Right lobe of liver (tissue), 6 donors: ENCODE results near the gene SUCO. TPM values are rescaled to one million over a fixed set of nuclear protein-coding genes. Genes with fewer than 3 reads are reported as not detected.

Experiments
- ATAC-seq, 4 donors: fragments of 200-7000 bp; cut with Tn5 transposase; one replicate each; pipeline ENCODE4 v1.9.1; 2020; ENCODE audit warnings: mild to moderate bottlenecking in 4 of 4, moderate library complexity in 4 of 4
- DNase-seq, 3 donors: peaks; one replicate each; pipeline ENCODE4 v3.0.0-alpha.2; 2020
- H3K27ac ChIP-seq, 3 donors: fragments of 200-600 bp; one replicate each; pipeline ENCODE4 v1.8.0; 2022
- H3K27me3 ChIP-seq, 2 donors: fragments of 200-600 bp; one replicate each; pipeline ENCODE4 v1.8.0; 2022
- H3K36me3 ChIP-seq, 4 donors: fragments of 200-600 bp; sonication (generic) in 1 of 4; one replicate each; pipeline versions ENCODE4 v1.5.1 to v1.8.0; 2017 to 2022; ENCODE audit warnings: control low read depth in 1 of 4
- H3K4me1 ChIP-seq, 4 donors: fragments of 200-600 bp; sonication (generic) in 1 of 4; one replicate each; pipeline versions ENCODE4 v1.5.1 to v1.8.0; 2017 to 2022; ENCODE audit warnings: control low read depth in 1 of 4
- H3K4me3 ChIP-seq, 3 donors: fragments of 200-600 bp; one replicate each; pipeline ENCODE4 v1.8.0; 2022
- H3K9me3 ChIP-seq, 4 donors: fragments of 200-600 bp; sonication (generic) in 1 of 4; one replicate each; pipeline versions ENCODE4 v1.5.1 to v1.8.0; 2017 to 2022; ENCODE audit warnings: control low read depth in 1 of 4
- POLR2A ChIP-seq: fragments of 450-650 bp; IDR thresholded peaks from one replicate; pipeline ENCODE4 v1.6.1; 2017; ENCODE audit warnings: antibody characterized with exemption, mild to moderate bottlenecking
- WGBS: methylation state at CpG from one replicate; pipeline ENCODE4 v1.1.6; 2018; ENCODE audit warnings: low coverage, low lambda C conversion rate; ENCODE audit not compliant: insufficient coverage; ENCODE audit errors: missing lambda C conversion rate; 5-methylcytosine and 5-hydroxymethylcytosine counted together
- intact Hi-C, 2 donors: fragments of 100-400 bp; cut with DNase I; formaldehyde crosslinking; loops; one replicate each; pipeline versions ENCODE4 v1.11.2 to v1.14.1; 2022
- total RNA-seq, 6 experiments: library from RNA; depleted of rRNA in 2 of 6; stranded (reverse); fragments of >200 nt in 2 of 6; fragmentation: NEBNext Ultra II Directional in 3 of 6; extraction: Animal tissue kit (Norgen Biotek cat#: 25700) in 3 of 6; gene quantifications; one replicate each; pipeline versions ENCODE4 v1.1.0 to v1.2.4, GENCODE V29; 2016 to 2023
- TF ChIP-seq, protein P1 (sequence below), 4 donors: fragments of 200-600 bp in 3 of 4; fragments of 450-650 bp in 1 of 4; IDR thresholded peaks; one replicate each; pipeline versions ENCODE4 v1.5.1 to v1.8.0; 2016 to 2022; ENCODE audit warnings: antibody characterized with exemption in 4 of 4, mild to moderate bottlenecking in 2 of 4
- donor health status: DM: no; HTN: yes; CAD: no.
- donor health status: DM: no; HTN: no; CAD: no.
- donor health status: DM: no; HTN: no; CAD: no.
- donor health status: DM: no; HTN: yes; CAD: no.
- donor health status: DM: no; HTN: yes; CAD: no.

Gene SUCO
- total RNA-seq, 6 experiments from 2014 or later: 6.6 to 17.9 (median 11.2) TPM

DNA sequence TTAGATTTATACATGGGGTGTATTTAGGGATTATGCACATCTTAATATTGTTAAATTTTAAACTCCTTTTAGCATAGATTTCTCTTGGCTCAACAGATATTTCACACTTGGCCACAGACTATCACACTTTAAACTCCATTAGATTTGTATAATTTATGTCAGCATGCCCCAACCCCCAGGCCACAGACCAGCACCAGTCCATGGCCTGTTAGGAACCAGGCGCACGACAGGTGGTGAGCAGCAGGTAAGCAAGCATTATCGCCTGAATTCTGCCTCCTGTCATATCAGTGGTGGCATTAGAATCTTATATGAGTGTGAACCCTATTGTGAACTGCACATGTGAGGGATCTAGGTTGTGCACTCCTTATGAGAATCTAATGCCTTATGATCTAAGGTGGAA is 34.8 kb downstream of the SUCO start:
- Histone ChIP-seq H3K9me3 (no peaks in the 10 kb centered on the region), H3K27me3 (no peaks in the 10 kb centered on the region), H3K27ac (no peak overlapping the region), H3K4me1 (no peaks in the 10 kb centered on the region), H3K4me3 (no peak overlapping the region), H3K36me3 (peaks cover 0 to 12% (median 4%) of the 10 kb centered on the region in 4 donors)
- WGBS: 100% methylated on average over 2 of the region's 3 CpGs
- DNase-seq (no peak), ATAC-seq (no peak)
- intact Hi-C loops: no loop called here
- TF ChIP-seq, protein P1, sequence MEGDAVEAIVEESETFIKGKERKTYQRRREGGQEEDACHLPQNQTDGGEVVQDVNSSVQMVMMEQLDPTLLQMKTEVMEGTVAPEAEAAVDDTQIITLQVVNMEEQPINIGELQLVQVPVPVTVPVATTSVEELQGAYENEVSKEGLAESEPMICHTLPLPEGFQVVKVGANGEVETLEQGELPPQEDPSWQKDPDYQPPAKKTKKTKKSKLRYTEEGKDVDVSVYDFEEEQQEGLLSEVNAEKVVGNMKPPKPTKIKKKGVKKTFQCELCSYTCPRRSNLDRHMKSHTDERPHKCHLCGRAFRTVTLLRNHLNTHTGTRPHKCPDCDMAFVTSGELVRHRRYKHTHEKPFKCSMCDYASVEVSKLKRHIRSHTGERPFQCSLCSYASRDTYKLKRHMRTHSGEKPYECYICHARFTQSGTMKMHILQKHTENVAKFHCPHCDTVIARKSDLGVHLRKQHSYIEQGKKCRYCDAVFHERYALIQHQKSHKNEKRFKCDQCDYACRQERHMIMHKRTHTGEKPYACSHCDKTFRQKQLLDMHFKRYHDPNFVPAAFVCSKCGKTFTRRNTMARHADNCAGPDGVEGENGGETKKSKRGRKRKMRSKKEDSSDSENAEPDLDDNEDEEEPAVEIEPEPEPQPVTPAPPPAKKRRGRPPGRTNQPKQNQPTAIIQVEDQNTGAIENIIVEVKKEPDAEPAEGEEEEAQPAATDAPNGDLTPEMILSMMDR (IDR thresholded peaks at IDR 0.05): no peak
- TF ChIP-seq POLR2A: no peak

DNA sequence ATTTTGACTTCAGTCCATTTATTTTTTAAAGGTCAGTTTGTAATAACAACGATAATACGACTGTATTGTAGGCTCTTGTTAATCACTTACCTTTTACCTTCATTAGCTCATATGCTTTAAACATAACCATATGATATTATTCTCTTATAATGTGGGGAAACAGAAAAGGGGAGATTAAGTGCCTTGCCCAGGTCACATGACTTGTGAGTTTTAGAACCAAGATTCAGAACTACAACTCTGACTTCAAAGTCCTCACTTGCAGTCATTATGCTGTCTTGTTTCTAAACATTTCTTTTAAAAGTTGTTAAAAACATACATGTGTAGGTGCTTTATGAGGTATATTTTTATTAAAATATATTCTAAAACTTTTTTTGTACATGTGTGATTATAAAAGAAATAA is 41.1 kb downstream of the SUCO start:
- intact Hi-C loops: no loop called here
- WGBS: 98% methylated on average over 2 of the region's 2 CpGs
- no peak for DNase-seq
- Histone ChIP-seq H3K36me3 (peaks cover 0 to 13% (median 11%) of the 10 kb centered on the region in 4 donors), H3K27ac (no peak overlapping the region), H3K27me3 (no peaks in the 10 kb centered on the region), H3K4me1 (no peaks in the 10 kb centered on the region), H3K4me3 (no peak overlapping the region), H3K9me3 (no peaks in the 10 kb centered on the region)
- no peak for ATAC-seq
- TF ChIP-seq, protein P1 (IDR thresholded peaks at IDR 0.05): no peak
- no peak for TF ChIP-seq POLR2A

- TF ChIP-seq, protein P1 (IDR thresholded peaks at IDR 0.05): no peak
- no peak for TF ChIP-seq POLR2A
- ATAC-seq: no peak
- H3K36me3 ChIP-seq: peaks cover 0 to 13% (median 7%) of the 10 kb centered on the region in 4 donors
Observed at GRCh38 chr1:172578586-172578985, 45.6 kb downstream of the SUCO start.

GRCh38 chr1:172581273-172581672 is 48.3 kb downstream of the SUCO start:
- H3K27ac ChIP-seq: no peak overlapping the region
- H3K27me3 ChIP-seq: no peaks in the 10 kb centered on the region
- H3K4me3 ChIP-seq: no peak overlapping the region
- DNase-seq: no peak
- peaks cover 0 to 13% (median 7%) of the 10 kb centered on the region in 4 donors for H3K36me3 ChIP-seq
- TF ChIP-seq, protein P1 (IDR thresholded peaks at IDR 0.05): no peak
- no peak for TF ChIP-seq POLR2A
- H3K9me3 ChIP-seq: no peaks in the 10 kb centered on the region
- intact Hi-C loops: no loop called here
- H3K4me1 ChIP-seq: no peaks in the 10 kb centered on the region
- no peak for ATAC-seq

More at GRCh38 chr1:172578586-172578985, 45.6 kb downstream of the SUCO start:
- H3K27ac ChIP-seq: no peak overlapping the region
- intact Hi-C loops: no loop called here
- no peaks in the 10 kb centered on the region for H3K4me1 ChIP-seq
- H3K9me3 ChIP-seq: no peaks in the 10 kb centered on the region
- no peak for DNase-seq
- 92% methylated on average over 1 of the region's 1 CpG for WGBS
- H3K4me3 ChIP-seq: no peak overlapping the region
- H3K27me3 ChIP-seq: no peaks in the 10 kb centered on the region

DNA sequence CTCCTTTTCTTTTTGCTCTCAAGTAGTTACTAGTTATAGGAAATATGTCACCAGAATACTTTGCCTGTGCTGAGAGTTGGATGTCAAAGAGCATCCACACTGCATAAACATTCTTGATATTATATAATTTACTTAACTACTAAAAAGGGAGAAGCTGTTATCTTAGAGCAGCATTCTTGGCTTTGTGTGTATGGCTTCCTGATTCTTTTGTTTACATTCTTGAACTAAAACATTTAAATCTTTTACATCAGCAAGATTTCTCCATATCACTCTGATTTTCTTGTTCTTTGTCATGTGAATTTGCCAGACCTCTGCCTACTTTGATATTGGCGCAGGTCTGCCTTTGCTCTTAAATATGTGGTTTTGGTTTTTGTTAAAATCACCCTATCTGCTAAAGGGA is 48.8 kb downstream of the SUCO start:
- Histone ChIP-seq H3K27ac (no peak overlapping the region), H3K9me3 (no peaks in the 10 kb centered on the region), H3K4me1 (no peaks in the 10 kb centered on the region), H3K4me3 (no peak overlapping the region), H3K27me3 (no peaks in the 10 kb centered on the region), H3K36me3 (peaks cover 0 to 10% (median 6%) of the 10 kb centered on the region in 4 donors)
- DNase-seq (no peak), ATAC-seq (no peak)
- intact Hi-C loops: no loop called here
- WGBS: 64% methylated on average over 1 of the region's 1 CpG
- TF ChIP-seq POLR2A: no peak
- TF ChIP-seq, protein P1 (IDR thresholded peaks at IDR 0.05): no peak
